Endothelial cell of umbilical vein (primary cell): ENCODE measurements around the gene ARHGAP18. TPM values are rescaled to one million over a fixed set of nuclear protein-coding genes. Genes with fewer than 3 reads are reported as not detected.

Source experiments
- BruUV-seq: library from RNA; stranded (reverse); fragments of 400-500 nt; replicated peaks from 2 replicates; lab custom pipeline; 2021; lab: Mats Ljungman, UMichigan
- CTCF ChIA-PET: fragments of 300-600, 350-600 bp; sonication (Branson Sonifier 250); formaldehyde crosslinking; loops from one replicate; lab custom pipeline; 2021; ENCODE audit warnings: antibody characterized with exemption, inconsistent platforms; lab: Charles Lee
- POLR2A ChIA-PET: fragments of 300-600, 350-600 bp; sonication (Branson Sonifier 250); formaldehyde crosslinking; loops from one replicate; lab custom pipeline; 2021; ENCODE audit warnings: antibody characterized with exemption, inconsistent platforms; lab: Charles Lee
- DNase-seq: peaks from one replicate; pipeline ENCODE4 v3.0.0-alpha.2; 2011; ENCODE audit warnings: low read depth, low spot score
- FAIRE-seq: peaks from 2 replicates; lab custom pipeline; 2011; peaks lifted over from hg19 to GRCh38; lab: Jason Lieb, UNC
- H2AFZ ChIP-seq: 2 replicates; pipeline ENCODE4 v1.6.0; 2012; ENCODE audit warnings: low read depth, low read length, control low read depth, inconsistent platforms
- H3K27ac ChIP-seq: 2 replicates; pipeline ENCODE4 v1.5.1; 2011; ENCODE audit warnings: low read depth, mild to moderate bottlenecking, control low read depth, low read length, moderate library complexity; ENCODE audit not compliant: insufficient read depth
- H3K27me3 ChIP-seq, 2 experiments: 2 replicates each; pipeline versions ENCODE4 v1.6.0 to v1.6.1; 2011; ENCODE audit warnings: low read length in 2 of 2, mixed read lengths in 1 of 2; ENCODE audit not compliant: control insufficient read depth in 2 of 2, insufficient read depth in 2 of 2
- H3K36me3 ChIP-seq, 2 experiments: 2 replicates in 1 of 2; 3 replicates in 1 of 2; pipeline ENCODE4 v1.5.1; 2011; ENCODE audit warnings: low read length in 2 of 2, mild to moderate bottlenecking in 1 of 2, moderate library complexity in 1 of 2; ENCODE audit not compliant: control insufficient read depth in 2 of 2, insufficient read depth in 2 of 2; ENCODE audit errors: extremely low read depth in 1 of 2
- H3K4me1 ChIP-seq: 3 replicates; pipeline ENCODE4 v1.5.1; 2011; ENCODE audit warnings: mild to moderate bottlenecking, low read length; ENCODE audit not compliant: control insufficient read depth, insufficient read depth; ENCODE audit errors: extremely low read depth
- H3K4me2 ChIP-seq: 2 replicates; pipeline ENCODE4 v1.6.1; 2011; ENCODE audit warnings: low read length, control low read depth, mixed read lengths; ENCODE audit not compliant: insufficient read depth
- H3K4me3 ChIP-seq, 3 experiments: fragments of 200-600 bp in 1 of 3; sonication (generic), shearing (Covaris generic) in 1 of 3; replicated peaks in 1 of 3; 2 replicates each; pipeline ENCODE4 v1.5.1; 2011 to 2016; ENCODE audit warnings: control low read depth in 3 of 3, low read length in 3 of 3, mild to moderate bottlenecking in 2 of 3, inconsistent platforms in 1 of 3, low read depth in 1 of 3, moderate library complexity in 1 of 3; ENCODE audit not compliant: insufficient read depth in 1 of 3
- H3K79me2 ChIP-seq: 2 replicates; pipeline ENCODE4 v1.6.0; 2012; ENCODE audit warnings: low read length, inconsistent platforms; ENCODE audit not compliant: control insufficient read depth, insufficient read depth
- H3K9ac ChIP-seq: replicated peaks from 2 replicates; pipeline ENCODE3; 2011; ENCODE audit warnings: low read length, control low read depth; ENCODE audit not compliant: insufficient read depth; ENCODE audit errors: extremely low read depth
- H3K9me1 ChIP-seq: replicated peaks from 3 replicates; pipeline ENCODE4 v1.6.0; 2011; ENCODE audit warnings: mild to moderate bottlenecking, low read length; ENCODE audit not compliant: control insufficient read depth, insufficient read depth; ENCODE audit errors: extremely low read depth
- H3K9me3 ChIP-seq: replicated peaks from 2 replicates; pipeline ENCODE4 v1.5.1; 2012; ENCODE audit warnings: low read length, inconsistent platforms; ENCODE audit not compliant: control insufficient read depth, insufficient read depth
- H4K20me1 ChIP-seq: replicated peaks from 2 replicates; pipeline ENCODE3; 2011; ENCODE audit warnings: mild to moderate bottlenecking, low read length; ENCODE audit not compliant: control insufficient read depth, insufficient read depth; ENCODE audit errors: extremely low read depth
- EZH2 ChIP-seq: IDR thresholded peaks from 2 replicates; pipeline ENCODE4 v1.6.1; 2012; ENCODE audit warnings: borderline replicate concordance, low read depth, mild to moderate bottlenecking, moderate library complexity, low read length, inconsistent platforms; ENCODE audit not compliant: severe bottlenecking
- FOS ChIP-seq: IDR thresholded peaks from 2 replicates; pipeline ENCODE4 v1.6.1; 2011; ENCODE audit warnings: mild to moderate bottlenecking, low read length, moderate library complexity, borderline replicate concordance; ENCODE audit not compliant: insufficient read depth
- GATA2 ChIP-seq: IDR thresholded peaks from 2 replicates; pipeline ENCODE4 v1.7.0; 2011; ENCODE audit warnings: low read depth, mild to moderate bottlenecking, moderate library complexity, mixed read lengths, low read length; ENCODE audit not compliant: insufficient read length, insufficient read depth
- JUN ChIP-seq: IDR thresholded peaks from 2 replicates; pipeline ENCODE4 v1.6.1; 2011; ENCODE audit warnings: borderline replicate concordance, low read depth; ENCODE audit not compliant: insufficient read length, insufficient read depth
- POLR2A ChIP-seq: IDR thresholded peaks from 2 replicates; pipeline ENCODE4 v1.6.1; 2012; ENCODE audit warnings: low read depth, mild to moderate bottlenecking, control low read depth, low read length
- POLR2AphosphoS5 ChIP-seq: IDR thresholded peaks from 2 replicates; pipeline ENCODE4 v1.6.1; 2012; ENCODE audit warnings: low read depth, mild to moderate bottlenecking, control low read depth, low read length, moderate library complexity; ENCODE audit not compliant: insufficient read depth
- dilution Hi-C: fragments of 300-500 bp; cut with MboI; formaldehyde crosslinking; loops from one replicate; pipeline ENCODE4 v1.15.0; 2019; ENCODE audit warnings: low sequenced_read_pairs; ENCODE audit not compliant: extremely low pct_ligation_motif_present
- intact Hi-C: fragments of 100-400 bp; cut with micrococcal nuclease; formaldehyde crosslinking; loops from one replicate; pipeline ENCODE4 v1.10.0; 2022
- polyA plus RNA-seq, 4 experiments: library from polyadenylated mRNA; depleted of rRNA in 3 of 4; stranded (reverse) in 3 of 4; unstranded in 1 of 4; fragments of >200 nt; gene quantifications; 2 replicates each; pipeline versions ENCODE4 v1.2.1 to v1.2.3, GENCODE V29; 2011 to 2012; ENCODE audit warnings: missing spikeins in 1 of 4
- total RNA-seq: library from RNA; stranded (reverse); gene quantifications from 2 replicates; pipeline ENCODE4 v1.2.3, GENCODE V29; 2021
- TF ChIP-seq, protein P1 (sequence below), 2 donors: IDR thresholded peaks; 1 replicate in 1 of 2; 2 replicates in 1 of 2; pipeline ENCODE4 v1.5.1; 2011; ENCODE audit warnings: low read length in 2 of 2, mild to moderate bottlenecking in 2 of 2, moderate library complexity in 2 of 2, control low read depth in 1 of 2, inconsistent platforms in 1 of 2, low read depth in 1 of 2; ENCODE audit not compliant: insufficient read depth in 1 of 2; ENCODE audit errors: extremely low read depth in 1 of 2
- TF ChIP-seq, protein P2 (sequence below): IDR thresholded peaks from 2 replicates; pipeline ENCODE4 v1.6.1; 2011; ENCODE audit not compliant: insufficient read depth, insufficient read length

The ARHGAP18 gene
- total and polyA plus RNA-seq, 2 donors (not counting 3 experiments of a cell fraction or from before 2014, with no cell fraction given): 13.1 to 86.1 TPM

DNA sequence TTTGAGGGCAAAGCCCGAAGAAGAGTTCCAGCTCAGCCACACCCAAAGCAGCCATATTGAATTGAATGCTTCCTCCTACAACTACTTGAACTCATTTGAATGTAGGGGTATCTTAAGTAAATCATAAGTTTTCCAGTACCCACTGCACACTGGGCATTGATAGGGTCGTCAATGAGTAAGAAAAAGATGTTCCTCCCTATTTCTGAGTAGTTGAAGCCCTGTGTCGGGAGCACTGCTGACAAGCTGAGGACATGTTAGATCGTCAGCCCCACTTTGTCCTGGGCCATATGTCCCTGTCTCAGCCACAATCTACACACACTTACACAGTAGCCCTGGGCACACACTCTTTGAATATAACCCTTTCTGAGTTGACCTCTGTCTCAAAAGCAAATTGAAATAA lies 105.7 kb downstream of the ARHGAP18 start:
- CTCF ChIA-PET: interaction anchor here (1.0 to 3.4 kb wide), 3 partner anchors 32 to 417 kb away, joined by 3 to 10 read pairs (median 3); no protein-coding TSS in a partner anchor
- no peak overlapping the region for H3K27ac ChIP-seq
- H3K4me3 ChIP-seq: no peak overlapping the region
- H3K79me2 ChIP-seq: no peaks in the 10 kb centered on the region
- intact Hi-C loops (no loop called here), dilution Hi-C loops (no loop called here)
- H2AFZ ChIP-seq: no peak overlapping the region
- POLR2A ChIA-PET: no interaction called here
- H3K4me2 ChIP-seq: no peak overlapping the region
- DNase-seq (no peak), FAIRE-seq (no peak)
- TF ChIP-seq EZH2 (no peak), POLR2AphosphoS5 (no peak), POLR2A (no peak), JUN (no peak), FOS (no peak), GATA2 (no peak)
- TF ChIP-seq, protein P1, sequence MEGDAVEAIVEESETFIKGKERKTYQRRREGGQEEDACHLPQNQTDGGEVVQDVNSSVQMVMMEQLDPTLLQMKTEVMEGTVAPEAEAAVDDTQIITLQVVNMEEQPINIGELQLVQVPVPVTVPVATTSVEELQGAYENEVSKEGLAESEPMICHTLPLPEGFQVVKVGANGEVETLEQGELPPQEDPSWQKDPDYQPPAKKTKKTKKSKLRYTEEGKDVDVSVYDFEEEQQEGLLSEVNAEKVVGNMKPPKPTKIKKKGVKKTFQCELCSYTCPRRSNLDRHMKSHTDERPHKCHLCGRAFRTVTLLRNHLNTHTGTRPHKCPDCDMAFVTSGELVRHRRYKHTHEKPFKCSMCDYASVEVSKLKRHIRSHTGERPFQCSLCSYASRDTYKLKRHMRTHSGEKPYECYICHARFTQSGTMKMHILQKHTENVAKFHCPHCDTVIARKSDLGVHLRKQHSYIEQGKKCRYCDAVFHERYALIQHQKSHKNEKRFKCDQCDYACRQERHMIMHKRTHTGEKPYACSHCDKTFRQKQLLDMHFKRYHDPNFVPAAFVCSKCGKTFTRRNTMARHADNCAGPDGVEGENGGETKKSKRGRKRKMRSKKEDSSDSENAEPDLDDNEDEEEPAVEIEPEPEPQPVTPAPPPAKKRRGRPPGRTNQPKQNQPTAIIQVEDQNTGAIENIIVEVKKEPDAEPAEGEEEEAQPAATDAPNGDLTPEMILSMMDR (IDR thresholded peaks at IDR 0.05; ENCODE audit: extremely low read depth in 1 of 2, insufficient read depth in 1 of 2, low read depth in 1 of 2, low read length in 2 of 2): no peak
- TF ChIP-seq, protein P2, sequence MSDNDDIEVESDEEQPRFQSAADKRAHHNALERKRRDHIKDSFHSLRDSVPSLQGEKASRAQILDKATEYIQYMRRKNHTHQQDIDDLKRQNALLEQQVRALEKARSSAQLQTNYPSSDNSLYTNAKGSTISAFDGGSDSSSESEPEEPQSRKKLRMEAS: no peak
- no peaks in the 10 kb centered on the region for H3K4me1 ChIP-seq
- BruUV-seq: no TSS peak
- no peak overlapping the region for H3K9ac ChIP-seq
- no peaks in the 10 kb centered on the region for H3K9me1 ChIP-seq
- H3K27me3 ChIP-seq: no peaks in the 10 kb centered on the region
- no peaks in the 10 kb centered on the region for H3K9me3 ChIP-seq
- no peaks in the 10 kb centered on the region for H4K20me1 ChIP-seq
- peaks cover 6 to 29% of the 10 kb centered on the region in 2 experiments for H3K36me3 ChIP-seq
